ENCODE measurements around the gene CASP2.

Gene CASP2

DNA sequence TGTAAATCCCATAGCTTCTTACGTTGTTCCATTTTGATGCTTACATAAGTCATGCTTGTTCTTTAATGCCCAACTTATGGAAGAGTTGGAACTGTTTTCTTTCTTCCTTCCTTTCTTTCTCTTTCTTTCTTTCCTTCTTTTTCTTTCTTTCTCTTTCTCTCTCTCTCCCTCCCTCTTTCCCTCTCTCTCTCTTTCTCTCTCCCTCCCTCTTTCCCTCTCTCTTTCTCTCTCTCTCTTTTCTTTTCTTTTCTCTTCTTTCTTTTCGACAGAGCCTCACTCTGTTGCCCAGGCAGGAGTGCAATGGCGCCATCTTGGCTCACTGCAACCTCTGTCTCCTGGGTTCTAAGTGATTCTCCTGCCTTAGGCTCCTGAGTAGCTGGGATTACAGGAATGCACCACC lies 55.4 kb downstream of the CASP2 start:
- Histone ChIP-seq H3K9ac (no peak overlapping the region), H3K27me3 (ENCODE audit: control insufficient read depth, insufficient read depth, low read length) (no peaks in the 10 kb centered on the region), H3K27ac (no peak overlapping the region), H3K4me2 (ENCODE audit: low read length) (no peak overlapping the region), H2AFZ (no peak overlapping the region), H3K9me3 (ENCODE audit: control insufficient read depth, low read length) (no peaks in the 10 kb centered on the region), H3K36me3 (ENCODE audit: control insufficient read depth, insufficient read depth, low read length) (no peaks in the 10 kb centered on the region), H3K4me3 (ENCODE audit: low read depth, low read length) (no peak overlapping the region), H3K4me1 (peaks cover 4% of the 10 kb centered on the region), H3K79me2 (no peaks in the 10 kb centered on the region)
- TF ChIP-seq, protein P1, sequence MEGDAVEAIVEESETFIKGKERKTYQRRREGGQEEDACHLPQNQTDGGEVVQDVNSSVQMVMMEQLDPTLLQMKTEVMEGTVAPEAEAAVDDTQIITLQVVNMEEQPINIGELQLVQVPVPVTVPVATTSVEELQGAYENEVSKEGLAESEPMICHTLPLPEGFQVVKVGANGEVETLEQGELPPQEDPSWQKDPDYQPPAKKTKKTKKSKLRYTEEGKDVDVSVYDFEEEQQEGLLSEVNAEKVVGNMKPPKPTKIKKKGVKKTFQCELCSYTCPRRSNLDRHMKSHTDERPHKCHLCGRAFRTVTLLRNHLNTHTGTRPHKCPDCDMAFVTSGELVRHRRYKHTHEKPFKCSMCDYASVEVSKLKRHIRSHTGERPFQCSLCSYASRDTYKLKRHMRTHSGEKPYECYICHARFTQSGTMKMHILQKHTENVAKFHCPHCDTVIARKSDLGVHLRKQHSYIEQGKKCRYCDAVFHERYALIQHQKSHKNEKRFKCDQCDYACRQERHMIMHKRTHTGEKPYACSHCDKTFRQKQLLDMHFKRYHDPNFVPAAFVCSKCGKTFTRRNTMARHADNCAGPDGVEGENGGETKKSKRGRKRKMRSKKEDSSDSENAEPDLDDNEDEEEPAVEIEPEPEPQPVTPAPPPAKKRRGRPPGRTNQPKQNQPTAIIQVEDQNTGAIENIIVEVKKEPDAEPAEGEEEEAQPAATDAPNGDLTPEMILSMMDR (IDR thresholded peaks at IDR 0.05), result no peak

DNA sequence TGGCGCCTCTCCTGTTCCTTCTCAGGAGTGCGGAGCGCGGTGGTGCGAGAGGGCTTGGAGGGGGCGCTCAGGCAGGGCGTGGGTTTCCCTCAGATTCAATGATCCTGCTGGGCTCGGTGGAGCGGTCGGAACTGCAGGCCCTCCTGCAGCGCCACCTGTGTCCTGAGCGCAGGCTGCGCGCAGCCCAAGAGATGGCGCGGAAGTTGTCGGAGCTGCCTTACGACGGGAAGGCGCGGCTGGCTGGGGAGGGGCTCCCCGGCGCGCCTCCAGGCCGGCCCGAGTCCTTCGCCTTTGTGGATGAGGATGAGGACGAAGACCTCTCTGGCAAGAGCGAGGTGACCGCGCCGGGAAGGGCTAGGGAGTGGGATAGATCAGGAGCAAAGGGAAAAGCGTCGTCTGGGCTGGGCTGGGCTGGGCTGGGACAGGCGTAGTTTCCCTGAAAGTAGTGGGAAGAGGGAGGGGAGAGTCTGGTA lies 57.3 kb downstream of the CASP2 start:
- Histone ChIP-seq H2AFZ (peak overlapping the region; percentile 79), H3K36me3 (ENCODE audit: control insufficient read depth, insufficient read depth, low read length) (no peaks in the 10 kb centered on the region), H3K79me2 (no peaks in the 10 kb centered on the region), H3K9me3 (ENCODE audit: control insufficient read depth, low read length) (no peaks in the 10 kb centered on the region), H3K27ac (no peak overlapping the region), H3K4me1 (peaks cover 4% of the 10 kb centered on the region), H3K4me2 (ENCODE audit: low read length) (no peak overlapping the region), H3K9ac (no peak overlapping the region), H3K27me3 (ENCODE audit: control insufficient read depth, insufficient read depth, low read length) (no peaks in the 10 kb centered on the region), H3K4me3 (ENCODE audit: low read depth, low read length) (no peak overlapping the region)
- TF ChIP-seq, protein P1 (IDR thresholded peaks at IDR 0.05), result peak; percentile 41

DNA sequence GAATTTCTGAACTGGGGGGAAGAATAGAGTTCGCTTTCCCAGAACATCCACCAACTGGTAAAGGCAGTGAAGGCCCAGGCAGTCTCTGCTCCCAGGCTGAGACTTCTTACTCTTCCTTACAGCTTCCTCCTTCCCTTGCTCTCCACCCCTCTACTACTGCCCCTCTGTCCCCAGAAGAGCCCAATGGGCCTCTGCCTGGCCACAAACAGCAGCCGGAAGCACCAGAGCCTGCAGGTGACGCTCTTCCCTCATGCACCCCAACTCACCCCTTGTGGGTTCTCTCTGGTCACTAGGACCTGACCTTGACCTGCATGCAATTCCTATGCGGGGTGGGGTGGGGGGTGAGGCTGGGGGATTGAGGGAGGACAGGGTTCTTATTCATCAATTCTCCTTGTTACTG lies 57.9 kb downstream of the CASP2 start:
- H3K4me2 ChIP-seq (ENCODE audit: low read length), result no peak overlapping the region
- no peak overlapping the region for H3K4me3 ChIP-seq (ENCODE audit: low read depth, low read length)
- no peaks in the 10 kb centered on the region for H3K9me3 ChIP-seq (ENCODE audit: control insufficient read depth, low read length)
- peaks cover 4% of the 10 kb centered on the region for H3K4me1 ChIP-seq
- no peaks in the 10 kb centered on the region for H3K27me3 ChIP-seq (ENCODE audit: control insufficient read depth, insufficient read depth, low read length)
- H3K79me2 ChIP-seq, result no peaks in the 10 kb centered on the region
- H2AFZ ChIP-seq, result no peak overlapping the region
- TF ChIP-seq, protein P1 (IDR thresholded peaks at IDR 0.05), result no peak
- H3K9ac ChIP-seq, result no peak overlapping the region
- H3K36me3 ChIP-seq (ENCODE audit: control insufficient read depth, insufficient read depth, low read length), result no peaks in the 10 kb centered on the region
- no peak overlapping the region for H3K27ac ChIP-seq

DNA sequence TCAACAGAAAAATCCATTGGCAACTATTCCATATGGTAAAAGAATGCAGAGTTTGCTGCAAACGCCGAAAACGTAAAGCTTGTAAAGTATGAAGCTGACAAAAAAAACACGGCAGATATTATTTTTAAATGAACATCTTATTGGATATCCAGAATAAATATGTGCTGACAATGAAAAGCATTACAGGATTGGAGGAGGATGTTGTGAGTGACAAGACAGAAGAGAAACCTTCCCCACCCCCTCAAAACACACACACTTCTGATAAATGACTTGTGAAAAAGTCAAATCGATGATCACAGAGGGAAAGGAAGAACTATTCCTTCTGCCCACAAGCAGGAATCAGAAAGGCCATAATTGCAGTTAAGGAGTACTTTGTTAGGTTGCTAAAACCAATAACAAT lies 59.8 kb downstream of the CASP2 start:
- TF ChIP-seq, protein P1 (IDR thresholded peaks at IDR 0.05), result no peak

DNA sequence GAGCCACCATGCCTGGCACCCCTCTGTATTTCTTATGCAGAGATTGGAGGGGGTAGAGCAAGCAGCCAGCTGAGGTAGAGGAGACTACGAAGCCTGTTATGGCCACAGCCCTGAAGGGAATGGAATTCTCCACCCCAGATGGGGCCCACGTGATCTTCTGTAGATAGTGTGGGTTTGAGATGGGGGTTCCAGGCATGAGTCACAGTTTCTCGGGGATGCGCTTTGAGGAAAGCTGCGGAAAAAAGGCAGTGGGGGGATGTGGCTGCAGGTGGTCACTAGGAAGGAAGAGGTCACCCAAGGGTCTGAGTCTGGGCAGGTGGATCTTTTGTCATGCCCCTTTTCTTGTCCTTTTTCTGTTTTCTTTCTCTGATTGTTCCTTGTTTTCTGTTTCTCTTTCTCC lies 62.9 kb downstream of the CASP2 start:
- no peaks in the 10 kb centered on the region for H3K4me1 ChIP-seq
- no peaks in the 10 kb centered on the region for H3K27me3 ChIP-seq (ENCODE audit: control insufficient read depth, insufficient read depth, low read length)
- H3K4me3 ChIP-seq (ENCODE audit: low read depth, low read length), result no peak overlapping the region
- no peaks in the 10 kb centered on the region for H3K79me2 ChIP-seq
- no peaks in the 10 kb centered on the region for H3K36me3 ChIP-seq (ENCODE audit: control insufficient read depth, insufficient read depth, low read length)
- H3K9me3 ChIP-seq (ENCODE audit: control insufficient read depth, low read length), result no peaks in the 10 kb centered on the region
- no peak overlapping the region for H3K4me2 ChIP-seq (ENCODE audit: low read length)
- no peak overlapping the region for H3K9ac ChIP-seq
- H2AFZ ChIP-seq, result no peak overlapping the region
- TF ChIP-seq, protein P1 (IDR thresholded peaks at IDR 0.05), result no peak
- H3K27ac ChIP-seq, result no peak overlapping the region

More for the DNA sequence above, 59.8 kb downstream of the CASP2 start:
- Histone ChIP-seq H3K79me2 (no peaks in the 10 kb centered on the region), H3K36me3 (ENCODE audit: control insufficient read depth, insufficient read depth, low read length) (no peaks in the 10 kb centered on the region), H3K27me3 (ENCODE audit: control insufficient read depth, insufficient read depth, low read length) (no peaks in the 10 kb centered on the region), H3K4me2 (ENCODE audit: low read length) (no peak overlapping the region), H3K4me1 (peaks cover 4% of the 10 kb centered on the region), H2AFZ (no peak overlapping the region), H3K9ac (no peak overlapping the region), H3K27ac (no peak overlapping the region), H3K9me3 (ENCODE audit: control insufficient read depth, low read length) (no peaks in the 10 kb centered on the region), H3K4me3 (ENCODE audit: low read depth, low read length) (no peak overlapping the region)
